Osteoblast (primary cell): Measurements from ENCODE around the gene CASP9. TPM values are rescaled to one million over a fixed set of nuclear protein-coding genes. Genes with fewer than 3 reads are reported as not detected.

Source experiments
- DNase-seq: peaks from one replicate; pipeline ENCODE4 v3.0.0; 2011; ENCODE audit warnings: low spot score, mixed read lengths; ENCODE audit not compliant: insufficient read length; ENCODE audit errors: missing footprints
- H2AFZ ChIP-seq: 2 replicates; pipeline ENCODE4 v1.6.0; 2011; ENCODE audit warnings: mild to moderate bottlenecking, low read length
- H3K27ac ChIP-seq: 2 replicates; pipeline ENCODE4 v1.5.1; 2011; ENCODE audit warnings: mild to moderate bottlenecking, low read depth, low read length, moderate library complexity
- H3K27me3 ChIP-seq: 2 replicates; pipeline ENCODE4 v1.6.0; 2012; ENCODE audit warnings: mild to moderate bottlenecking, control low read depth, inconsistent platforms, low read length, moderate library complexity; ENCODE audit not compliant: insufficient read depth
- H3K36me3 ChIP-seq: 2 replicates; pipeline ENCODE4 v1.5.1; 2011; ENCODE audit warnings: mild to moderate bottlenecking, low read length, control low read depth, moderate library complexity; ENCODE audit not compliant: insufficient read depth
- H3K4me1 ChIP-seq: 2 replicates; pipeline ENCODE4 v1.5.1; 2011; ENCODE audit warnings: mild to moderate bottlenecking, low read length, control low read depth, moderate library complexity; ENCODE audit not compliant: insufficient read depth
- H3K4me2 ChIP-seq: 2 replicates; pipeline ENCODE4 v1.6.0; 2011; ENCODE audit warnings: mild to moderate bottlenecking, low read length; ENCODE audit not compliant: insufficient read depth
- H3K4me3 ChIP-seq: fragments of 200-600 bp; sonication (generic); 3 replicates; pipeline ENCODE4 v1.5.1; 2012; ENCODE audit warnings: mild to moderate bottlenecking, low read length, inconsistent platforms; ENCODE audit not compliant: insufficient read depth
- H3K79me2 ChIP-seq: 2 replicates; pipeline ENCODE4 v1.6.0; 2012; ENCODE audit warnings: mild to moderate bottlenecking, low read length, control low read depth, inconsistent platforms; ENCODE audit not compliant: insufficient read depth
- H3K9me3 ChIP-seq: 2 replicates; pipeline ENCODE4 v1.5.1; 2011; ENCODE audit warnings: low read depth, low read length, control low read depth
- H4K20me1 ChIP-seq: 2 replicates; pipeline ENCODE4 v1.6.0; 2012; ENCODE audit warnings: mild to moderate bottlenecking, low read length, control low read depth; ENCODE audit not compliant: insufficient read depth
- total RNA-seq: library from RNA; depleted of rRNA; stranded (reverse); fragments of >200 nt; gene quantifications from 2 replicates; pipeline ENCODE4 v1.2.3, GENCODE V29; 2012
- TF ChIP-seq, protein P1 (sequence below): IDR thresholded peaks from 2 replicates; pipeline ENCODE4 v1.5.1; 2011; ENCODE audit warnings: mild to moderate bottlenecking, low read depth, low read length, moderate library complexity; ENCODE audit errors: extremely low read depth

The CASP9 gene
- total RNA-seq, 1 donor: 10.9 TPM

- Histone ChIP-seq H3K4me3 (no peak overlapping the region), H3K4me1 (peaks cover 6% of the 10 kb centered on the region), H3K27ac (no peak overlapping the region), H3K27me3 (no peaks in the 10 kb centered on the region), H3K4me2 (no peak overlapping the region), H3K9me3 (no peaks in the 10 kb centered on the region), H3K79me2 (no peaks in the 10 kb centered on the region), H2AFZ (no peak overlapping the region), H4K20me1 (peaks cover 3% of the 10 kb centered on the region), H3K36me3 (peaks cover 3% of the 10 kb centered on the region)
- TF ChIP-seq, protein P1, sequence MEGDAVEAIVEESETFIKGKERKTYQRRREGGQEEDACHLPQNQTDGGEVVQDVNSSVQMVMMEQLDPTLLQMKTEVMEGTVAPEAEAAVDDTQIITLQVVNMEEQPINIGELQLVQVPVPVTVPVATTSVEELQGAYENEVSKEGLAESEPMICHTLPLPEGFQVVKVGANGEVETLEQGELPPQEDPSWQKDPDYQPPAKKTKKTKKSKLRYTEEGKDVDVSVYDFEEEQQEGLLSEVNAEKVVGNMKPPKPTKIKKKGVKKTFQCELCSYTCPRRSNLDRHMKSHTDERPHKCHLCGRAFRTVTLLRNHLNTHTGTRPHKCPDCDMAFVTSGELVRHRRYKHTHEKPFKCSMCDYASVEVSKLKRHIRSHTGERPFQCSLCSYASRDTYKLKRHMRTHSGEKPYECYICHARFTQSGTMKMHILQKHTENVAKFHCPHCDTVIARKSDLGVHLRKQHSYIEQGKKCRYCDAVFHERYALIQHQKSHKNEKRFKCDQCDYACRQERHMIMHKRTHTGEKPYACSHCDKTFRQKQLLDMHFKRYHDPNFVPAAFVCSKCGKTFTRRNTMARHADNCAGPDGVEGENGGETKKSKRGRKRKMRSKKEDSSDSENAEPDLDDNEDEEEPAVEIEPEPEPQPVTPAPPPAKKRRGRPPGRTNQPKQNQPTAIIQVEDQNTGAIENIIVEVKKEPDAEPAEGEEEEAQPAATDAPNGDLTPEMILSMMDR: no peak
- DNase-seq: no peak
Measured at GRCh38 chr1:15513192-15513591, 10.8 kb downstream of the CASP9 start.

- Histone ChIP-seq H3K4me1 (peaks cover 6% of the 10 kb centered on the region), H3K27ac (no peak overlapping the region), H3K36me3 (no peaks in the 10 kb centered on the region), H3K4me3 (no peak overlapping the region), H3K27me3 (no peaks in the 10 kb centered on the region), H2AFZ (no peak overlapping the region), H3K9me3 (no peaks in the 10 kb centered on the region), H4K20me1 (peaks cover 3% of the 10 kb centered on the region), H3K4me2 (no peak overlapping the region), H3K79me2 (no peaks in the 10 kb centered on the region)
- TF ChIP-seq, protein P1: no peak
- DNase-seq: peak; percentile 86
Measured at GRCh38 chr1:15510611-15511405, 13.2 kb downstream of the CASP9 start.

GRCh38 chr1:15509586-15509985 is 14.4 kb downstream of the CASP9 start:
- no peak for DNase-seq
- no peak overlapping the region for H3K27ac ChIP-seq
- TF ChIP-seq, protein P1: no peak
- no peak overlapping the region for H3K4me2 ChIP-seq
- no peaks in the 10 kb centered on the region for H3K79me2 ChIP-seq
- H3K9me3 ChIP-seq: no peaks in the 10 kb centered on the region
- no peaks in the 10 kb centered on the region for H3K36me3 ChIP-seq
- no peak overlapping the region for H2AFZ ChIP-seq
- H3K27me3 ChIP-seq: no peaks in the 10 kb centered on the region
- H3K4me3 ChIP-seq: no peak overlapping the region
- peaks cover 3% of the 10 kb centered on the region for H4K20me1 ChIP-seq
- H3K4me1 ChIP-seq: peaks cover 6% of the 10 kb centered on the region

DNA sequence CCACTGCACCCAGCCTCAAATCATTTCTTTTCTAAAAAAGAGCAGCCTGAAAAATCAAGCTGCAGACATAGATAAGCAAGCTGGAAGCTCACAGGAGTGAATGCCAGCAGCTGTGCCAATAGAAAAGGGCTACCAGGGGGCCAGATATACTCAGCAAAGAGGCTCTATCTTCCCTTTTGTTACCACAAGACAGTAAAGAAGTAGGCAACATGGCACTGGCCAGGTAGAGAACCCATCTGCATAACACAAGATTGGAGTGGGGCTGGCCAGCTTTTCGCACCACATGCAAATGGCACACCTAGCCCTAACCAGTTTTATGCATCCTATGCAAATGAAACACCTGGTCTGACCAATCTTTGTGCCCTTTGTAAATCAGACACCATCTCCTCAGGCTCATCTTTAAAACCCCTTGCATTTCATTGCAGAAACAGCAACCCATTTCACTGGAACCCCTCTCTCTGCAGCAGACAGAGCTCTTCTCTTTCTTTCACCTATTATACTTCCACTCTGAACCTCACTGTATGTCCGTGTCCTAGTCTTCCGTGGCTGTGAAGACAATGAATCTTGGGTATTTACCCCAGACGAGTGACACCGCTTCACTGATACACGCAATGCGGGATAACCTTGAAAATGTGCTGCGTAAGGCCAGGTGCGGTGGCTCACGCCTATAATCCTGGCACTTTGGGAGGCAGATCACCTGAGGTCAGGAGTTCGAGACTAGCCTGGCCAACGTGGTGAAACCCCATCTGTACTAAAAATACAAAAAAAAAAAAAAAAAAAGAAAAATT is 15.1 kb downstream of the CASP9 start:
- no peak overlapping the region for H3K4me2 ChIP-seq
- H4K20me1 ChIP-seq: peaks cover 3% of the 10 kb centered on the region
- no peaks in the 10 kb centered on the region for H3K36me3 ChIP-seq
- H3K27me3 ChIP-seq: no peaks in the 10 kb centered on the region
- H3K4me1 ChIP-seq: peaks cover 6% of the 10 kb centered on the region
- no peak overlapping the region for H2AFZ ChIP-seq
- no peak overlapping the region for H3K4me3 ChIP-seq
- no peak overlapping the region for H3K27ac ChIP-seq
- no peaks in the 10 kb centered on the region for H3K79me2 ChIP-seq
- no peaks in the 10 kb centered on the region for H3K9me3 ChIP-seq
- DNase-seq: no peak
- TF ChIP-seq, protein P1: no peak
